Measurements from ENCODE around the gene SYCN.

Gene SYCN

DNA sequence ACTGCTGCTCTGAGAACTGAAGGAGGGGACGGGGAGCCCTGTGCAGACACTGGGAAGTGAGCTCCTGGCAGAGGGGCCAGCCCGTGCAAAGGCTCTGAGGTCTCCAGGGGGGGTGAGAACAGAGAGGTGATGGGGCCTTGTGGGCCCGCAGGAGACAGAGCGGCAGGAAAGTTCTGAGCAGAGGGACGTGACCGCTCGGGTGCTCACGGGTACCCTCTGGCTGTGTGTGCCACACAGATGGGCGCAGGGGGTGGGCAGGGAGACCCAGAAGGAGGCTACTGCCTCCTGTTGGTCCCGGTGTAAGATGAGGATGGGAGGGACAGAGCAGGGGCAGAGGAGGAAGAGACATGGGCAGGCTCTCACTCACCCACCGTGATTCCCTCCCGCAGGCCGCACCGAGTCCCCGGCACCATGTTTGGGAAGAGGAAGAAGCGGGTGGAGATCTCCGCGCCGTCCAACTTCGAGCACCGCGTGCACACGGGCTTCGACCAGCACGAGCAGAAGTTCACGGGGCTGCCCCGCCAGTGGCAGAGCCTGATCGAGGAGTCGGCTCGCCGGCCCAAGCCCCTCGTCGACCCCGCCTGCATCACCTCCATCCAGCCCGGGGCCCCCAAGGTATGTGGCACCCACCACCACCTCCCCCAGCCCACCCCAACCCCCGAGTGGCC lies 34.8 kb downstream of the SYCN start:
- no peak for DNase-seq

DNA sequence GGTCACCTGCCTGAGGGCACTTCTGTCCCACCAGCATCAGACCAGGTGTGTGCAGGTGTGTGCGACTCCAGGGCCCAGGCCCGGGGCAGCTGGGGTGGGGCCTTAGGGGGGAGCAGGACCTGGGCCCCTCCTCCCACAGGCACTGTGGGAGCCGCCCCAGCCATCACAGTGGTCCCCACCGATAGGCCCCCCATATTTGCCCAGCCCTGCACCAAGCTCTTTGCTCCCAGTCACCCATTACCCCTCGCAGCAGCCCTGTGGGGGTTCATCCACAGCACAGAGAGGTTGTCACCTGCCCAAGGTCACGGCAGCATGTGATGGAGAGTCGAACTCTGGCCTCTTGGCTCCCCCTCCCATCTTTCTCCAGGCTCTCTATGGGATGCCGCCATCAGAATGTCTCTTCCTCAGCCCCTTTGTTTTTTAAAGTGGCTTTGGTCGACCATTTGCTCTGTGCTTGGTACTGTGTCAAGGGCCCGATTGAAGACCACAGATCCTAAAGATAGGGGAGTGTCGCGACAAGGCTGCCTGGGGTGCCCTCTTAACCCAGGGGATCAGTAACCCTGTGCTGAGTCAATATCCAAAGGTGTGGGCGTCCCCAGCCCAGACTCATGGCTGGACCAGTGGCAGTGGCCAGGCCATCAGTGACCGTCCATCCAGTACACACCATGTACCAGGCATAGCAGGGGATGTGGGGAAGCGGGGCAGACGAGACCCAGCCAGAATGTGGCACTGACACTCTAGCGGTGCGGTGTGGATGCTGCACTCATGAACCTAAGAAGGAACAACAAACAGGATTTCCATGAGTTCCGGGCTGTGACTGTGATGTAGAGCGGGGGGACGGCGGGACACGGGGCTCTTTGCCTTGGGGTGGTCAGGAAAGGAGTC lies 35.6 kb downstream of the SYCN start:
- DNase-seq: no peak

DNA sequence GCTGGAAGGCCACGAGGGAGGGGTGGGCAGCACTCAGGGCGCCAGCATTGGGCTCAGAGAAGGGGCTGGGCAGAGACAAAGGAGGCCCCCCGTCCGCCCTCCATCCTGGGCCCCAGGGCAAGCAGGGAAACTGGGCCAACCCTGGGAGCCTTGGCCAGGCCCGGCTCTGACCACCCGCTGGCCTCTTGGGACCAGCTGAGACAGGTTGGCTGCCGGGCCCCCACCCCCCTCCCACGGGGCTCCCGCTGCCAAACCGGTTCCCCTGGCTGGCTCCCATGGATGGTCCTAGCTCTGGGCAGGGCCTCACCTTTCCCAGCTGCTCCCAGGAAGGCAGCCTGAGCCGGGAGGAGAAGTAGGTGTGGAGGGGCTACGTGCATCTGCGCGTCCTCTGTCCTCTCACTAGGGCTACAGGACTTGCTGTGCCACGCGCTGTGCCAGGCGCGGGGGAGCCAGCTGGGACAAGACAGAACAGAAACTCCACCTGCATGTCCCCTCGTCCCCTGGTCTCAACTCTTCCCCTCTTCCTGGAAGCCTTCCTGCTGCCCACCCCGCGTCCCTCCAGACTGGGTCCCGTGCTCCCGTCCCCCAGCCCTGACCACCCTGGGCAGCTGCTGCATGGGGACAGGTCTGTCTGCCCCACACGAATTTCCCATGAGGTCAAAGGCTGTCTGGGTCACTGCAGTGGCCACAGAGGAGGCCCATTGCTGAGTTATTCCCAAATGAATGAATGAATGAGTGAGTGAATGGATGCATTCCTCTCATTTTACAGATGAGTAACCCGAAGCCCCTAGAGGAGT lies 36.4 kb downstream of the SYCN start:
- DNase-seq: no peak

DNA sequence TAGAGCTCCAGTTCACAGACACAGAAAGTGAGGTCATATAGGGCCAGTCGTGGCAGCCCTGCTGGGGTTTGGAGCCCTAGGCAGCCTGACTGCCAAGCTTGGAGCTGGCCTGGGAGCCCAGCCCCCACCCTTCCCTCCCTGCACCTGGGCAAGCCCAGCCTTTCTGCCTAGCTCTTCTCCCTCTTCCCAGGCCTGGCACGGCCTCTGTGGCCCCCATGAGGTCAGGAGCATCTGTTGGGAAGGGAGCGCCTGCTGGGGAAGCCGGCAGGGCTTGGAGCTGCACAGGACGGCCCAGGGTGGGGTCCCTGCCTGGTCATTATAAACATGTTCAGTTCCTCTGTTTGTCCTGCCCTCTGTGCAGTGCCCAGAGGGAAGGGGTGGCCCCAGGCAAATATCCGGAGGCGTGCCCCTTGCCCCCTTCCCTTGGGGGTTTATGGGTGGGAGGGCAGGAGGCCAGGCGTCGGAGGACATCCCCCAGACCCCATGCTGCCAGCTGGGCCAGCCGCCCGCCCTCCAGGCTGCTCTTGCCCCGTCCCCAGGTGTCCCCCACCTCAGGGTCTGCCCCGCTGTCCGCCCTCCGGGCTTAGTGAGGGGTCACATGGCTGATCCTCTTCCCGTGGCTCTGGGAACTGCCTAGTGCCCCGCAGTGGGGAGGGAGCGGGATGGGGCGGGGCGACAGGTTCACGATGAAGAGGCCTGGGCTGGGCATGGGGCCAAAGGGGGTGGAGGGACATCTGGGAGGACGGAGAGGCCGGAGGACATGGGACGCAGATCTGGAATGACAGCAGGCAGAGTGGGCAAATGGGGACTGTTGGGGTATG lies 37.3 kb downstream of the SYCN start:
- DNase-seq: no peak

DNA sequence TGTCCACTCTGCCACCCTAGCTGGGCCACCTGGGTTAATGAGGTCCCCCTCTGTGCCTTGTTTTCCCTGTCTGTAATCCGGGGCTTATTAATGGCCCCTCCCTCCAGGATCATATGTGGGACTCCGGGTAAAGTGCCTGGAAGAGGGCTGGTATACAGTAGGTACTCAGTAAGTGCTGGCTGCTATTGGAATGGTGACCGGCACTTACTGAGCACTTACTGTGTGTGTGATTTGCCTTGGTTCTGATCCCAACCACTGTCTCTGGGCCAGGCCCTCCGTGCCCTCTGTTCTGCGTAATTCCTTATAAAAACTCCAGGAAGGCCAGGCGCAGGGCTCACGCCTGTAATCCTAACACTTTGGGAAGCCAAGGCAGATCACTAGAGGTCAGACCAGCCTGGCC lies 38.2 kb downstream of the SYCN start:
- DNase-seq: no peak

DNA sequence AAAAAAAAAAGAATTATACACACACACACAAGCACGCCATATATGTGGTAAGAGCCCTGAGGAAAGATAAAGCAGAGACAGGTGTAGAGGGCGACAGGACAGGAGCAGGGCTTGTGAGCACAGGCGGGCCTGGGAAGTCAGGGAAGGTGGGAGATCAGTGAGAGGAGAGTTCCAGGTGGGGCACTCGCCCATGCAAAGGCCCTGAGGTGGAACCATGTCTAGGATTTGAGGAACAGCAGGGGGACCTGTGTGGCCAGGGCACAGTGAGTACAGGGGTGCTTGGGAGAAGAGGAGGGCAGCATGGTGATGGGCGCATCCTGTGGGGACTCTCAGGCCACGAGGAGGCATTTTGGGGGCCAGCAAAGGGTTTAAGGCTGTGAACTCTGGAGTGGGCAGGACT lies 39.8 kb downstream of the SYCN start:
- DNase-seq: no peak

DNA sequence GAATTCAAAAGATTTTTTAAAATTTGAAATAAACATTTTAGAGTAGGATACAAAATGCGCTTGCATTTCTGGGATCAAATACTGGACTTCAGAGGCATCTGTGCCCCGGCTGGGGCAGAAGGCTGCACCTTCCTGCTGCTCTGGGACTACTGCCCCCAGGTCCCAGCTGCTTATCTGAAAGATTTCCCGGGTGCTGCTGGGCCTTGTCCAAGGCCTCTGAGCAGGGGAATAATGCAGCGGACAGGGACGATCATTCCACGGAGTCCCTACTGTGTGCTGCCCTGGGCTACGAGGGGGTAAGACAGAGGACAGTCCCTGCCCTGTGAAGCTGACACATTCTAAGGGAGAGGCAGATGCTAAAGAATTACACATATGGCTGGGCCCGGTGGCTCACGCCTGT lies 40.4 kb downstream of the SYCN start:
- DNase-seq: no peak

DNA sequence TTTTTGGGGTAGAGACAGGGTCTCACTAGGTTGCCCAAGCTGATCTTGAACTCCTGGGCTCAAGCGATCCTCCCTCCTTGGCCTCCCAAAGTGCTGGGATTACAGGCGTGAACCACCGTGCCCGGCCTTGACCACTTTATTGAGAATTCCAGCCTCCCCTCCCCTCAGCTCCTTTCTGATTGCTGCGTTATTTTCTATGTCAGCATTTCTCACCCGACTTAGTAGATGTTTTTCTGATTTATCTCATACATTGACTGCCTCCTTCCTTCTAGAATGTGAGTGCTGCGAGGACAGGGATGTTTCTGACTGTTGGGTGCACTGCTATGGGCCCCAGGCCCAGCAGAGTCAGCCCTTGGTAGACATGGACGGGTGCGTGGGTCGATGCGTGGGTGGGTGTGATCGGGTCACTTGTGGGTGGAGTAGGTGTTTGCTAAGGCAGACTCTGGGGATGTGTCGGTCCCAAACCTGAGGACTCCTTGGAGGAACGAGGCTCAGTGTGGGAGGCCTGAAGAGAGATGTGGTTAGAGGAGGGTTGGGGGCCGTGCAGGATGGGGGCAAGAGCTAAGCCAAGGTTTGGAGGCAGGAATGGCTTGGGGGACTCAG lies 41.5 kb downstream of the SYCN start:
- no peak for DNase-seq

DNA sequence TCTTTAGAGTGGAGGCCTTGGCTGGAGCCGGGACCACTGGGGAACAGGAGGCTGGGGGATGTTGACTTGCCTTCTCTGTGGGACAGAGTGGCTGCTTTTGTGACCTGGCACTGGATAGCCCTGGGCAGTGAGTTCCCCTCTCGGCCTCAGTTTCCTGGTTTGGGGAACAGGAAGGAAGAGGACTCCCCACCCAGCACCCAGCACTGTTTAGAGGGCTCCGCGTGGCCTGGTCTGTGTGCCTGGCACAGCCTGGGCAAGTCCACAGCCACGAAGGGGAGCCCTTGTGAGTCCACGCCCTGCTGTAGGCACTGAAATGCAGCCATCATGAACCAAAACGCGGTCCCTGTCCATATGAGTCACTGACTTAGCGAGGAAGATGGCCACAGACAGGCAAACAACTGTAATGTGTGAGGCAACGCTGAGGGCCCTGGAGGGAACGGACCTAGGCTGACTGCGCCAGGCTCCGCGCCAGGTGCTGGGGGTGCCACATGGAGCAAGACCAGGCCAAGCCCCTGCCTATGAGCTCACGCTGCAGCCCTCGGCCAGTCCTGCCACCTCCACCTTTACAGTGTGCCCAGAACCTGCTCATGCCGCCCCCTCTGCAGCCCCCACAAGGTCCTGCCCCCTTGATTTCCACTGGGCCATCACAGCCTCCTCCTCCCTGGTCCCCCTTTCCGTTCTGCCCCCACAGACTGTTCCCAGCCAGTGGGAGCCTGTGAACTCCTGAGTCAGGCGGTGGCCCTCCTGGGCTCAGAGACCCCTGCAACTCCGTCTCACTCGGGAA lies 43.0 kb downstream of the SYCN start:
- no peak for DNase-seq

DNA sequence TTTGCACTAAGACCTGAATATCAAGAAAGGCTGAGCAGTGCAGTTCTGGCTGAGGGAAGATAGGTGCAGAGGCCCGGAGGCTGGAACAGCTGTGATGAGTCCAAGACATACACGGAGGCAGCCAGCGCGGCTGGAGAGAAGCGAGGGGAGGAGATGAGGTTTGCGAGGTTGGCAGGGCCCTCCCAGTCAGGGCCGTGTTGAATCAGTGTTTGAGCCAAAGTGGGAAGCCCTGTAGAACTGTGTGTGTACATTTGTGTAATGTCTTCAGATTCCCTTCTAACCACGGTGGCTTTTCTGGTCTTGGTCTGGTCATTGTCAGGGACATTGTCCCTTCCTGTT lies 43.6 kb downstream of the SYCN start:
- DNase-seq: no peak

DNA sequence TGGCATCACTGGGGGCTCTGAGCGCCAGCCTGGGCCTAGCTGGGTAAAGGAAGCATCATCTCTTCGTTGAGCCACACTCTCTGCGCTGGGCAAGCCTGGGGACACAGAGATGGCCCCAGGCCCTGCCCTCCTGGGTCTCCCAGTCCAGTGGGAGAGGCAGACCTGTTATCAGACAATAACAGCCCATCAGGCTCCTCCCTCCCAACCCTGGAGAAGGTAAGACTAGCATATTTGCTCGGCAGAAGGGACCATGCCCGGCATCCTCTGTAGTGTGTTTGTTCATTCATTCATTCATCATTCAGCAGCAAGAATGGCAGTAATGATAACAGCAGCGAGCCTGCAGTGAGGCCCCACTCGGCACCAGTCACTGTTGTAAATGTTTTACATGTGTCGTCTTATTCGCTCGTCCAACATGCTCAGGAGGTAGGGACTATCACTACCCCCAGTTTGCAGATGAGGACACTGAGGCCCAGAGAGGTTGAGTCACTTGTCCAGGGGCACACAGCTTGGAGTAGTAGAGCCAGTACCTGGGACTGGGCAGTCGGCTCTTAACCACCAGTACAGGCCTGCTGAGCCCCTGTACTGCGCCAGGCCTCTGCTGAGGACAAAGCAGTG lies 45.3 kb downstream of the SYCN start:
- DNase-seq: no peak

DNA sequence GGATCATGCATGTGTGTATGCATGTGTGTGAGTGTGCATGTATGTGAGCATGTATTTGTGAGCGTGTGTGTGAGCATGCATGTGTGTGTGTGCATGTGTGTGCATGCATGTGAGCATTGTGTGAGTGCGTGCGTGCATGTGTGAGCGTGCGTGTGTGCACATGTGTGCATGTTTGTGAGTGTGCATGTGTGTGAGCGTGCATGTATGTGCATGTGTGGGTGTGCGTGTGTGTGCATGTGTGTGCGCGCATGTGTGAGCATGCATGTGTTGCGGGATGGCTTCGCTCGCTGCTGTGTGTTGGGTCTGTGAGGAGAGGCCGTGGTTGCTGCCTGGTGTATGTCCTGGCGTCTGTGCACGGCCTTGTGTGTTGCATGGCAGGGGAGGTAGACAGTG lies 46.1 kb downstream of the SYCN start:
- no peak for DNase-seq

DNA sequence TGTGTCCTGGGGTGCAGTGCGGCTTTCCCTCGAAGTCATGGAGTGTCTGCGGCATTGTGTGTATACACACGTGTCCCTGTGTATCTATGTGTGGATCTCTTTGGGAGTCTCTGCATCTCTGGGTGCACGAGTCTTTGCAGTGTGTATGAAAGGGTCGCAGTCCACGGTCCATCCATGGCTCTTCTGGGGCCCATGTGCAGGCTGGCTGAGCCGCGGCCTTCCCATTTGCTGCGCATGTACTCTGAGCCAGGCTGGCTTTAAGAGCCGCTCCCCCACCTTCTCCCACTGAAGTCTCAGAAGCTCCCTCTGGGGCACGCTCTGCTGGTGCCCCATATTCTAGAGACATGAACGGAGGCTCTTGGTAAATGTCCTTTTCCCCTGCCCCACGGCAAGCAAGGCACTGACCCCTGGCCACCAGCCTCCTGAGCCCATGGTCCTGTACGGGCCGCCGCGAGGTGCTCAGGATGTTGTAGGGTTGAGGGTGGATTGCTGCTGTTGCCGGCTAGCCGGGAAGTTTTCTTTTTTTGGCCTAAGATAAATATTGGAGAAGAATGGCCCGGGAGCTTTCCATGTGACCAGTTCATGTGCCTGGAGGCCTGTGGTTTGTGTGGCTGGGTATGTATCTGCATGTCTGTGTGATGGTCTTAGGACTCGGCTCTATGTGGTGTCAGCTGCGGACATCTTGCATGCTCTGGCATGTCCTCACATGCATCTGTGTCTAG lies 46.6 kb downstream of the SYCN start:
- DNase-seq: no peak

DNA sequence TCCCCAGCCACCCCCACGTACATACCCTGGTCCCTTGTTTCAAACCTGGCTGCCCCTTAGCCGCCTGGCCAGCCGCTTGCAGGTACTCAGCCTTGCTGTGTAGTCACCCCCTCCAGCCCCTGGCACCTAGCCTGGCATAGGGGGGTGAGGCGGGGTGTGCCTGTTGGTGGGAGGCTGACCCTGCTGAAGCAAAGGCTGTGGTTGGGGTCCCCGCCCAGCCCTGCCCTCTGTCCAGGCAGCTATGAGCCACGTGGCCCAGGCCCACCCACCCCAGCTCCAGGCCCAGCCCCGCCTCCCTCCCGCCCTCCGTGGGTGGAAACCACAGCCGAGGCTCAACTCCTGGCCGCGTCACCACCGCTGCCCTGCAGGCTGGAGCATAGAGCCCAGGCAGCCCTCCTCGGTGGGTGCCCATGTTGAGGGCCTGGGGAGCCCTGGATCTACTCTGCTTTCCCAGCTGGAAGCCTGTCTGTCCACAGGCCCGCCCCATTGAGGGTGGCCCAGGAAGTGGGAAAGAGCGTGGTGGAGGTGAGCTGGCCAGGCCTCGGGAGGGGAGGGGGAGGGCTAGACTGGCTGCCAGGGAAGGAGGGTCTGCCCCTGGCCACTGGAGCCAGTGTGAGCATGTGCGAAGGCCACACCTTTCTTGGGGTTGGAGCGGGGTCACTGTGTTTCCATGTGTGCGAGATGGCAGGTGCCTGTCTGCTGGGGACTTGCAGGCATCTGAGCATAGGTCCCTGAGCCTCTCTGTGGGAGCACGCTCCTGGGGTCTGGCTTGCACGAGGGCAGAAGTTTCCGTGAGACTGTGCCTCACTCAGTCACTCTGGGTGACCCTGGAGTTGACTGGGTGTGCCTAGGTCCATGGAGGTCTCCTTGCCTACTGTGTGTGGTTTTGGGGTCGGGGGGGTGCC lies 47.5 kb downstream of the SYCN start:
- no peak for DNase-seq

DNA sequence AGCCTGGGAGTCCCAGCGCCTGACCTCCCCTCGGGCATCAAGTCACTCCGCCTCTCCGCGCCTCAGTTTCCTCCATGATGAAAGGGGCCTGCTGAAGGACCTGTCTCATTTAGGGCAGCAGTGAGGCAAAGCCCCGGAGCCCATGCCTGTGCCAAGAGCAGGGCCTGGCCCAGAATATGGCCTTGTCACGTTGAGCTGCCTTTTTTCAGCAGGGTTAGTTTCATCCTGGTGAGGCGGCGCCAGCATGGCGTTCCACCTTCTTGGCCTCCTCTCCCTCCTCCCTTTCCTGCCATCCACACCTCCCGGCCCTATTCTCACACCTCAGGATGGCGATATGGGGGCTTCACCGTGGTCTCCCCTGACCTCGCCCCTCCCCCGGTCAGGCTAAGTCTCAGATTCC lies 48.3 kb downstream of the SYCN start:
- no peak for DNase-seq

DNA sequence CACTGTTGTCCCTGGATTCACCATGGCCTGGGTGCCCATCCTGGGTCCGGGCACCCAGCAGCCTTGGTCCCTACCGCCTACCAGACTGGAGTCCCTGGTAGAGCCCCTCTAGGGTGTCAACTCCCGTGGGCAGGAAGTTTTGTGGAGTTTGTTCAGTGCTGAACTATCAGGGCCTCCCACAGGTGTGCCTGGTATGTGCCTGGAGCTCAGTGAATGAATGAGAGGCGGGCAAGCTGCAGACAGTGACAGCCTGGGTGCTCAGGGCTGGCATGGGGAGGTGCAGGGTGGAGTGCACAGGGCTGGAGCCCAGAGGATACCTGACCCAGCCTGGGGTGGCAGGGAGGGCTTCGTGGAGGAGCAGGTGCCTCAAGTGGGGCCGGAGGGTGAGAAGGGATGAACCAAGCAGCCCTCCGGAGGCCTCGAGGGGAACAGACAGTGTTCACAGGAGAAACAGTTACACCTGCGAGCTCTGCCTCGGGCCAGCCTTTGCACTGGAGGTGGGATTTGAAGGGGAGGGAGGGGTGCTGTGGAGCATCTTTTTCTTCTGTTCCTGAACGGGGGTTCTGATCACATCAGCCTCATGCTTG lies 48.9 kb downstream of the SYCN start:
- DNase-seq: no peak

DNA sequence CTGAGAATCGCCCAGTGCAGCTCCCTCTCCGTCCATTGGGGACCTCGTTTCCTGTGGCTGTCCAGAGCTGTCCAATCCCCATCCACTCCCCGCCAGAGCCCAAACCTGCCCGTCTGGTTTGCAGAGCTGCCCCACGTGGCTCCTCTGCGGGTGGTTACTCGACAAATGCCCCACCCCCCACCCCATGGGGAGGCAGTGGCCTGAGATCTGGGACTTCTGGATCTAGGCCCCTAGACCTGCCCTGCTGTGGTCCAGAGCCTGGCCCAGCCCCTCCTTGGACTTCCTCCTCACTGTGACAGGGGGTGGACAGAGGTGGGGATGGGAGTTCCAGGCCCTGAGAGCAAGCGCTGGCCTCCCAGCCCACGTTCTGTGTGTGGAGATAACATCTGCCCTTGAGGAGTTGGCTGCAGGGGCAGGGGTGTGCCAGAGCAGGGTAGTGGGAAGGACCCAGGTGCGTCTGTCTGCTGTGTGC lies 49.4 kb downstream of the SYCN start:
- DNase-seq: no peak

DNA sequence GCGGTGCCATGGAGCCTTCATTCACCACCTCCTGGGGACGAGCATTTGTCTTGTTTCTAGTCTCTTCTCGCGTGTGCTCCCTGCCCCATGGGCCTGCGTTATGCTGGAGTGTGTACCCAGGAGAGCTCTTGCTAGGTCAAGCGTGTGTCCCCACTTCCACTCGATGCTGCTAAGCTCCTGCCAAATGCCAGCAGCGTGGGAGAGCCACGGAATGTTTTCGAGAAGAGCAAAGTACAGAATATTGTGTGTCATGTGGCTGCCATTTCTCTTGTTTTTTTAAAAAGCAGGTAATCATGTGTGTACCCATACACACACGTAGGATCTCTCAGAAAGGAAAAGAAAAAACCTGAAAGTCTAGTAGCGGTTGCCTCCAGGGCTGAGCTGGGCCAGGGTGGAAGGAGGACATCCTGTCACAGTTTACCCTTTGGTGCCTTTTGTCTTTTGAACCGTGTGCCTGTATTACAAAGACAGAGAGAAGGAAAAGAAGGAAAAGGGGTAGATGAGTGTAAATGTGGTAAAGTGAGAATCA lies 49.9 kb downstream of the SYCN start:
- no peak for DNase-seq

Data from NK-92 treated with Interleukin-12 subunit alpha and Interleukin-12 subunit beta, amount 100 ng/mL, for 24 hours (cell line).